Measurements from ENCODE around the gene FHOD3. TPM values are rescaled to one million over a fixed set of nuclear protein-coding genes. Genes with fewer than 3 reads are reported as not detected.
"Not testable (repeated sequence)": the region's sequence is repeated elsewhere in the genome, so short reads cannot be mapped to it uniquely, and the experiment has no call there.

Gene FHOD3
- total RNA-seq, 1 donor: not detected

- no peak for DNase-seq (ENCODE audit: low read depth in 2 of 3, low spot score in 2 of 3)
These were observed 50.8 kb downstream of the FHOD3 start for GRCh38 chr18:36348331-36348730.

- no peak for DNase-seq (ENCODE audit: low read depth in 2 of 3, low spot score in 2 of 3)
These were observed 51.5 kb downstream of the FHOD3 start for GRCh38 chr18:36348971-36349417.

GRCh38 chr18:36349552-36349951 lies 52.0 kb downstream of the FHOD3 start:
- no peak for DNase-seq (ENCODE audit: low read depth in 2 of 3, low spot score in 2 of 3)

- DNase-seq (ENCODE audit: low read depth in 2 of 3, low spot score in 2 of 3): no peak
These were observed 52.7 kb downstream of the FHOD3 start for GRCh38 chr18:36350251-36350651.

- DNase-seq (ENCODE audit: low read depth in 2 of 3, low spot score in 2 of 3): no peak
These were observed 53.4 kb downstream of the FHOD3 start for GRCh38 chr18:36350839-36351469.

- no peak for DNase-seq (ENCODE audit: low read depth in 2 of 3, low spot score in 2 of 3)
These were observed 54.9 kb downstream of the FHOD3 start for GRCh38 chr18:36352384-36352783.

- no peak for DNase-seq (ENCODE audit: low read depth in 2 of 3, low spot score in 2 of 3)
These were observed 57.5 kb downstream of the FHOD3 start for GRCh38 chr18:36354989-36355388.

- DNase-seq (ENCODE audit: low read depth in 2 of 3, low spot score in 2 of 3): no peak
These were observed 58.0 kb downstream of the FHOD3 start for GRCh38 chr18:36355511-36355910.

GRCh38 chr18:36356741-36357140 lies 59.2 kb downstream of the FHOD3 start:
- not testable (repeated sequence) for DNase-seq (ENCODE audit: low read depth in 2 of 3, low spot score in 2 of 3)

- DNase-seq (ENCODE audit: low read depth in 2 of 3, low spot score in 2 of 3): no peak
These were observed 60.6 kb downstream of the FHOD3 start for GRCh38 chr18:36358141-36358540.

- no peak for DNase-seq (ENCODE audit: low read depth in 2 of 3, low spot score in 2 of 3)
These were observed 62.9 kb downstream of the FHOD3 start for GRCh38 chr18:36360256-36360909.

GRCh38 chr18:36364911-36365624 lies 67.6 kb downstream of the FHOD3 start:
- DNase-seq (ENCODE audit: low read depth in 2 of 3, low spot score in 2 of 3): no peak

GRCh38 chr18:36365836-36366775 lies 68.6 kb downstream of the FHOD3 start:
- DNase-seq (ENCODE audit: low read depth in 2 of 3, low spot score in 2 of 3): no peak

GRCh38 chr18:36366994-36367839 lies 69.7 kb downstream of the FHOD3 start:
- DNase-seq (ENCODE audit: low read depth in 2 of 3, low spot score in 2 of 3): no peak

- DNase-seq (ENCODE audit: low read depth in 2 of 3, low spot score in 2 of 3): no peak
These were observed 71.4 kb downstream of the FHOD3 start for GRCh38 chr18:36368889-36369288.

GRCh38 chr18:36372903-36373311 lies 75.4 kb downstream of the FHOD3 start:
- DNase-seq (ENCODE audit: low read depth in 2 of 3, low spot score in 2 of 3): peak in 2 of 3 donors; percentile 57 to 87

GRCh38 chr18:36374262-36374661 lies 76.7 kb downstream of the FHOD3 start:
- DNase-seq (ENCODE audit: low read depth in 2 of 3, low spot score in 2 of 3): no peak

GRCh38 chr18:36375118-36375517 lies 77.6 kb downstream of the FHOD3 start:
- DNase-seq (ENCODE audit: low read depth in 2 of 3, low spot score in 2 of 3): no peak

GRCh38 chr18:36376361-36376760 lies 78.8 kb downstream of the FHOD3 start:
- DNase-seq (ENCODE audit: low read depth in 2 of 3, low spot score in 2 of 3): no peak

- DNase-seq (ENCODE audit: low read depth in 2 of 3, low spot score in 2 of 3): no peak
These were observed 80.1 kb downstream of the FHOD3 start for GRCh38 chr18:36377626-36378025.

Measured in hematopoietic multipotent progenitor cell (in vitro differentiated cells).